Measurements from ENCODE around the gene ABHD3.
"Not testable (repeated sequence)": the region's sequence is repeated elsewhere in the genome, so short reads cannot be mapped to it uniquely, and the experiment has no call there.

Gene ABHD3

DNA sequence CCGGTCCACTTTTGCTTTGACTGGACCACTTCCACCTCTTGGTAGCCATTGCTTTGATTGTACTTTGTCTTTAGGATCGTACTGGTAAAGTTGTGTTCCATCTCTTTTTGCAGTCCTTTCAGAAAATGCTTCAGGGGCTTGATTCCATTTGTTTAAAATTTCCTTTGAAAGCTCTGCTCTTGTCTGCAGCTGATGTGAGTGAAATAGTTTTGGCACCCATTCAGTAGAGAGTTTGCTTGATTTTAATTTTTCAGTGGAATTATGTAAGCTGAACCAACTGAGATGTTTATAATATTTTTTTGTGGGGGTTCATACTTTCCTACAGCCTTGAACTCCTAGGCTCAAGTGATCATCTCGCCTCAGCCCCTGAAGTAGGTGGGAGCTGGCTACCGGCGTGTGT, 28.4 kb upstream of the ABHD3 start:
- DNase-seq (ENCODE audit: extremely low read depth, low read depth): no peak
- TF ChIP-seq, protein P1, sequence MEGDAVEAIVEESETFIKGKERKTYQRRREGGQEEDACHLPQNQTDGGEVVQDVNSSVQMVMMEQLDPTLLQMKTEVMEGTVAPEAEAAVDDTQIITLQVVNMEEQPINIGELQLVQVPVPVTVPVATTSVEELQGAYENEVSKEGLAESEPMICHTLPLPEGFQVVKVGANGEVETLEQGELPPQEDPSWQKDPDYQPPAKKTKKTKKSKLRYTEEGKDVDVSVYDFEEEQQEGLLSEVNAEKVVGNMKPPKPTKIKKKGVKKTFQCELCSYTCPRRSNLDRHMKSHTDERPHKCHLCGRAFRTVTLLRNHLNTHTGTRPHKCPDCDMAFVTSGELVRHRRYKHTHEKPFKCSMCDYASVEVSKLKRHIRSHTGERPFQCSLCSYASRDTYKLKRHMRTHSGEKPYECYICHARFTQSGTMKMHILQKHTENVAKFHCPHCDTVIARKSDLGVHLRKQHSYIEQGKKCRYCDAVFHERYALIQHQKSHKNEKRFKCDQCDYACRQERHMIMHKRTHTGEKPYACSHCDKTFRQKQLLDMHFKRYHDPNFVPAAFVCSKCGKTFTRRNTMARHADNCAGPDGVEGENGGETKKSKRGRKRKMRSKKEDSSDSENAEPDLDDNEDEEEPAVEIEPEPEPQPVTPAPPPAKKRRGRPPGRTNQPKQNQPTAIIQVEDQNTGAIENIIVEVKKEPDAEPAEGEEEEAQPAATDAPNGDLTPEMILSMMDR (IDR thresholded peaks at IDR 0.05; ENCODE audit: low read depth, low read length, missing control alignments): no peak
- no peak overlapping the region for H3K4me3 ChIP-seq (replicated peaks; ENCODE audit: low read depth, low read length)

DNA sequence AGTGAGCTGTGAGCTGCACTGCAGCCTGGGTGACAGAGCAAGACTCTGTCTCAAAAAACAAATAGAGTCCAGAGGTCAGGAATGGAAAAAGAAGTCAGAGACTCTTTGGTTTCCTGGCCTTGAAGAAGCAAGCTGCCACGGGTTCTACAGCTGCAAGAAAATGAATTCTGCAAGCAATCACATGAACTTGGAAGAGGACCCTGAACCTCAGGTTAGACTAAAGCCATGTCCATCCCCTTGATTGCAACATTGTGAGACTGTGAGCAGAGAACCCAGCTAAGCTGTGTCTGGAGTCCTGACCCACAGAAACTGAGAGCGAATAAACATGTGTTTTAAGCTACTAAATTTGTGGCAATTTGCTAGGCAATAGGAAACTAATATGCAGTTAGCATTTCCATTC, 23.1 kb upstream of the ABHD3 start:
- TF ChIP-seq, protein P1 (IDR thresholded peaks at IDR 0.05; ENCODE audit: low read depth, low read length, missing control alignments): no peak
- DNase-seq (ENCODE audit: extremely low read depth, low read depth): no peak
- no peak overlapping the region for H3K4me3 ChIP-seq (replicated peaks; ENCODE audit: low read depth, low read length)

DNA sequence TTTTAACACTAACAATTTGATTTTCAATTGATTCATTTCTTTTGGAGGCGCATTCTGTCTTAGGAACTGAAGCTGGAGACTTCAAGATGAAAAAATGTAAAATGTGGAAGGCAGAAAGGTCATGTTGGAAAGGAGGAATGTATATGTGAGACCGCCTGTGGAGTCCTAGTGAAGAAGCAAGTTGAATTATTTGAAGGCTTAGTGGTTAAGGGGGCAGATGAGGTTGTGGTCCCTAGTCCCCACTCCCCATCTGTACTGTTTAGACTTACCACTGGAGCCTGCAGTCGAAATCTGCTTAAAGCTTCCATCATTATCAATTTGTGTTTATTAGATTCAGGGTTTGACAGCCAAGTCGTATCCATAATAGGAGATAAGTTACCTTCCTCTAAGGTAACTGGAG, 20.6 kb upstream of the ABHD3 start:
- TF ChIP-seq, protein P1 (IDR thresholded peaks at IDR 0.05; ENCODE audit: low read depth, low read length, missing control alignments): no peak
- H3K4me3 ChIP-seq (replicated peaks; ENCODE audit: low read depth, low read length): no peak overlapping the region
- no peak for DNase-seq (ENCODE audit: extremely low read depth, low read depth)

DNA sequence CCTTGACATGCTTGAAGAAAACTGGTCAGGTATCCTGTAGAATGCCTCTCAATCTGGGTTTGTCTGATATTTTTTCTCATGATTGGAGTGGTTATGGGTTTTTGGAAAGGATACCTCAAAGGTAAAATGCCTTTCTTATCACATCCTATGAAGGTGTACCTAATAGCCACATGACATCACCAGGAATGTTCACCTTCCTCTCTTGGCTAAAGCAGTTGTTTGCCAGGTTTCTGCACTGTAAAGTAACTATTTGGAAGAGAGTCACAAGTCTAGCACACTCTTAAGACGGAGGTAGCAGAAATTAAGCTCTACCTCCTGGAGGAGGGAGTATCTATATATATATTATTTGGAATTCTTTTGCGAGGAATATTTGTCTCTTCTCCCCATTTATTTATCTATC, 18.1 kb upstream of the ABHD3 start:
- TF ChIP-seq, protein P1 (IDR thresholded peaks at IDR 0.05; ENCODE audit: low read depth, low read length, missing control alignments): no peak

DNA sequence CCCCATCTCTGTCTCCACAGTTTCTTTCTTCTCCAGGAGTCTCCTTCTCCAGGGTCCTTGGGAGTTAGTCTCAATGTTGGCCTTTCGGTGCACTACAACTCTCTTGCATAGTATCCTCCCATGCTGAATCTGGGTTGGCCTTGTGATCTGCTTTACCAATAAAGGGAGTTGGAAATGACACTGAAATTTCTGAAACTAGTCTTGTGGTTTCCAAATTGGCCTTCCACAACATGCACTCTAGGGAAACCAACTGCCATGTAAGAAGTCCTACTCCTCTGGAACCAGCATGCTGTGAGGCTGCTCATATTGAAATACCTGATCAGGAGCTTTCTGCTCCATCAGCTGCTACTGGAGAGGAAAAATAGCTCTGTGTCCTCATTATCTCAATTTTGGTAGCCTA, 9.9 kb upstream of the ABHD3 start:
- DNase-seq (ENCODE audit: extremely low read depth, low read depth): no peak
- TF ChIP-seq, protein P1 (IDR thresholded peaks at IDR 0.05; ENCODE audit: low read depth, low read length, missing control alignments): no peak
- H3K4me3 ChIP-seq (replicated peaks; ENCODE audit: low read depth, low read length): no peak overlapping the region

More for the DNA sequence above, 18.1 kb upstream of the ABHD3 start:
- H3K4me3 ChIP-seq (replicated peaks; ENCODE audit: low read depth, low read length): no peak overlapping the region
- DNase-seq (ENCODE audit: extremely low read depth, low read depth): no peak

DNA sequence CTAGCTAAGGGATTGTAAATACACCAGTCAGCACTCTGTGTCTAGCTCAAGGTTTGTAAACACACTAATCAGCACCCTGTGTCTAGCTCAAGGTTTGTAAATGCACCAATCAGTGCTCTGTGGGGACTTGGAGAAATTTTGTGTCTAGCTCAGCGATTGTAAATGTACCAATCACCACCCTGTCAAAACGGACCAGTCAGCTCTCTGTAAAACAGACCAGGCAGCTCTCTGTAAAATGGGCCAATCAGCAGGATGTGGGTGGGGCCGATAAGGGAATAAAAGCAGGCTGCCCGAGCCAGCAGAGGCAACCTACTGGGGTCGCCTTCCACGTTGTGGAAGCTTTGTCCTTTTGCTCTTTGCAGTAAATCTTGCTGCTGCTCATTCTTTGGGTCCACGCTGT, 2.6 kb upstream of the ABHD3 start:
- not testable (repeated sequence) for H3K4me3 ChIP-seq (replicated peaks; ENCODE audit: low read depth, low read length); DNase-seq (ENCODE audit: extremely low read depth, low read depth)

DNA sequence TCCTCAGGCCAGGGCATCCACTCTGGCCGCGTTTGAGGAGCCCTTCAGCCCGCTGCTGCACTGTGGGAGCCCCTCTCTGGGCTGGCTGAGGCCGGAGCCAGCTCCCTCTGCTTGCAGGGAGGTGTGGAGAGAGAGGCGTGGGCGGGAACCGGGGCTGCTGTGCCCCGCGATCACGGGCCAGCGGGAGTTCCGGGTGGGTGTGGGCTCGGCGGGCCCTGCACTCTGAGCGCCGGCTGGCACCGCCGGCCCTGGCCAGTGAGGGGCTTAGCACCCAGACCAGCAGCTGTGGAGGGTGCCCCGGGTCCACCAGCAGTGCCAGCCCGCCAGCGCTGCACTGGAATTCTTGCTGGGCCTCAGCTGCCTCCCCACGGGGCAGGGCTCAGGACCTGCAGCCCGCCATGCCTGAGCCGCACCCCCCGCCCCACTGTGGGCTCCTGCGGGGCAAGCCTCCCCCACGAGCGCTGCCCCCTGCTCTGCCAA, 1.9 kb upstream of the ABHD3 start:
- no peak for DNase-seq (ENCODE audit: extremely low read depth, low read depth)
- TF ChIP-seq, protein P1 (IDR thresholded peaks at IDR 0.05; ENCODE audit: low read depth, low read length, missing control alignments): no peak
- H3K4me3 ChIP-seq (replicated peaks; ENCODE audit: low read depth, low read length): no peak overlapping the region

Data from HFF-Myc (cell line).